GM23338 (cell line): ENCODE results near the gene SLC17A6. TPM values are rescaled to one million over a fixed set of nuclear protein-coding genes. Genes with fewer than 3 reads are reported as not detected.

Experiments used
- ATAC-seq: fragments of 200-7000 bp; cut with Tn5 transposase; 3 replicates; pipeline ENCODE4 v1.9.1; 2020
- DNase-seq: peaks from one replicate; pipeline ENCODE4 v3.0.0-alpha.2; 2015; ENCODE audit warnings: low spot score
- H2AFZ ChIP-seq: fragments of 200-600 bp; sonication (generic); 2 replicates; pipeline ENCODE4 v1.8.0; 2016; ENCODE audit warnings: antibody characterized with exemption, mild to moderate bottlenecking, moderate library complexity
- H3F3A ChIP-seq: fragments of 200-600 bp; sonication (generic); replicated peaks from 2 replicates; pipeline ENCODE4 v1.8.0; 2017; ENCODE audit warnings: antibody characterized with exemption, mixed run types, low read depth
- H3K27ac ChIP-seq: fragments of 200-600 bp; sonication (generic); 2 replicates; pipeline ENCODE4 v1.6.1; 2016; ENCODE audit warnings: low read depth
- H3K27me3 ChIP-seq: fragments of 200-600 bp; sonication (generic); 2 replicates; pipeline ENCODE4 v1.8.0; 2016; ENCODE audit warnings: mild to moderate bottlenecking, mixed run types, moderate library complexity; ENCODE audit not compliant: insufficient read depth
- H3K36me3 ChIP-seq: fragments of 200-600 bp; sonication (generic); 2 replicates; pipeline ENCODE4 v1.8.0; 2016; ENCODE audit warnings: mild to moderate bottlenecking; ENCODE audit not compliant: insufficient read depth
- H3K4me1 ChIP-seq: fragments of 200-600 bp; sonication (generic); 2 replicates; pipeline ENCODE4 v1.8.0; 2016; ENCODE audit warnings: mild to moderate bottlenecking, moderate library complexity; ENCODE audit not compliant: insufficient read depth
- H3K4me2 ChIP-seq: fragments of 200-600 bp; sonication (generic); 2 replicates; pipeline ENCODE4 v1.7.1; 2017; ENCODE audit warnings: mixed run types
- H3K4me3 ChIP-seq: fragments of 200-600 bp; sonication (generic); 2 replicates; pipeline ENCODE4 v1.6.1; 2016; ENCODE audit warnings: mixed run types
- H3K79me2 ChIP-seq: fragments of 200-600 bp; sonication (generic); replicated peaks from 2 replicates; pipeline ENCODE4 v1.8.0; 2017; ENCODE audit warnings: mild to moderate bottlenecking; ENCODE audit not compliant: insufficient read depth
- H3K9me2 ChIP-seq: fragments of 200-600 bp; sonication (generic); 2 replicates; pipeline ENCODE4 v1.8.0; 2017; ENCODE audit not compliant: insufficient read depth
- H4K20me1 ChIP-seq: fragments of 200-600 bp; sonication (generic); replicated peaks from 2 replicates; pipeline ENCODE4 v1.8.0; 2017; ENCODE audit warnings: mild to moderate bottlenecking; ENCODE audit not compliant: insufficient read depth
- H3K27ac Mint-ChIP-seq: 2 replicates; pipeline ENCODE4 v1.8.0; 2020; ENCODE audit warnings: inconsistent platforms, mild to moderate bottlenecking, moderate library complexity, mixed read lengths
- H3K27me3 Mint-ChIP-seq: 3 replicates; pipeline ENCODE4 v1.8.0; 2022; ENCODE audit warnings: low read depth, mild to moderate bottlenecking, moderate library complexity, mixed read lengths, inconsistent platforms; ENCODE audit not compliant: insufficient read depth, poor library complexity
- H3K36me3 Mint-ChIP-seq: 3 replicates; pipeline ENCODE4 v1.8.0; 2021; ENCODE audit warnings: low read depth, mild to moderate bottlenecking, inconsistent platforms, moderate library complexity, mixed read lengths
- H3K4me1 Mint-ChIP-seq: 3 replicates; pipeline ENCODE4 v1.8.0; 2020; ENCODE audit warnings: mild to moderate bottlenecking, inconsistent platforms, mixed read lengths
- H3K4me3 Mint-ChIP-seq: 3 replicates; pipeline ENCODE4 v1.8.0; 2021; ENCODE audit warnings: moderate library complexity, mild to moderate bottlenecking, inconsistent platforms, mixed read lengths
- H3K9me3 Mint-ChIP-seq: 3 replicates; pipeline ENCODE4 v1.8.0; 2020; ENCODE audit warnings: moderate library complexity, mild to moderate bottlenecking, inconsistent platforms, mixed read lengths
- CREB1 ChIP-seq: fragments of 250-450 bp; sonication (Bioruptor Pico); IDR thresholded peaks from 2 replicates; pipeline ENCODE4 v1.5.0; 2020; ENCODE audit warnings: low read depth, mild to moderate bottlenecking, moderate library complexity
- EZH2phosphoT487 ChIP-seq: fragments of 200-600 bp; sonication (generic); IDR thresholded peaks from one replicate; pipeline ENCODE4 v1.8.1; 2018; ENCODE audit warnings: antibody characterized with exemption; ENCODE audit not compliant: unreplicated experiment
- JUNB ChIP-seq: IDR thresholded peaks from one replicate; pipeline ENCODE4 v1.6.1; 2016; ENCODE audit warnings: antibody characterized with exemption; ENCODE audit not compliant: unreplicated experiment
- NANOG ChIP-seq: IDR thresholded peaks from 2 replicates; pipeline ENCODE4 v1.6.1; 2016; ENCODE audit warnings: antibody characterized with exemption, borderline replicate concordance
- POLR2AphosphoS5 ChIP-seq: IDR thresholded peaks from 2 replicates; pipeline ENCODE4 v1.6.1; 2016; ENCODE audit warnings: antibody characterized with exemption, low read depth
- ZNF114 ChIP-seq: fragments of 250-450 bp; sonication (Bioruptor Pico); IDR thresholded peaks from 2 replicates; pipeline ENCODE4 v1.5.0; 2020; ENCODE audit warnings: mild to moderate bottlenecking, moderate library complexity
- ZNF331 ChIP-seq: fragments of 250-450 bp; sonication (Bioruptor Pico); IDR thresholded peaks from 2 replicates; pipeline ENCODE4 v1.5.0; 2020; ENCODE audit warnings: low read depth, mild to moderate bottlenecking, moderate library complexity
- polyA plus RNA-seq: library from polyadenylated mRNA; unstranded; fragments of >200 nt; fragmentation: Nextera tagmentation; extraction: Ambion mirVana; gene quantifications from 2 replicates; pipeline ENCODE4 v1.2.1, GENCODE V29; 2016
- total RNA-seq: library from RNA; depleted of rRNA; stranded (reverse); fragments of >200 nt; shearing (Covaris generic); gene quantifications from 2 replicates; pipeline ENCODE4 v1.2.3, GENCODE V29; 2014
- TF ChIP-seq, protein P1 (sequence below): IDR thresholded peaks from one replicate; pipeline ENCODE4 v1.6.1; 2018; ENCODE audit warnings: antibody characterized with exemption; ENCODE audit not compliant: unreplicated experiment
- TF ChIP-seq, protein P2 (sequence below): fragments of 250-450 bp; sonication (Bioruptor Pico); IDR thresholded peaks from 2 replicates; pipeline ENCODE4 v1.5.0; 2020; ENCODE audit warnings: mild to moderate bottlenecking, moderate library complexity
- TF ChIP-seq, protein P3 (sequence below): IDR thresholded peaks from 2 replicates; pipeline ENCODE4 v1.6.1; 2016; ENCODE audit warnings: antibody characterized with exemption
- TF ChIP-seq, protein P4 (sequence below), 2 experiments: fragments of 200-600 bp in 1 of 2; sonication (generic) in 1 of 2; conservative IDR thresholded peaks; 2 replicates each; pipeline versions ENCODE4 v1.5.1 to v1.6.1; 2016 to 2017; ENCODE audit warnings: antibody characterized with exemption in 2 of 2, low read depth in 2 of 2, mild to moderate bottlenecking in 2 of 2, moderate library complexity in 1 of 2

SLC17A6 gene
- total and polyA plus RNA-seq, 2 experiments from 2014 or later, result 0.31 TPM

DNA sequence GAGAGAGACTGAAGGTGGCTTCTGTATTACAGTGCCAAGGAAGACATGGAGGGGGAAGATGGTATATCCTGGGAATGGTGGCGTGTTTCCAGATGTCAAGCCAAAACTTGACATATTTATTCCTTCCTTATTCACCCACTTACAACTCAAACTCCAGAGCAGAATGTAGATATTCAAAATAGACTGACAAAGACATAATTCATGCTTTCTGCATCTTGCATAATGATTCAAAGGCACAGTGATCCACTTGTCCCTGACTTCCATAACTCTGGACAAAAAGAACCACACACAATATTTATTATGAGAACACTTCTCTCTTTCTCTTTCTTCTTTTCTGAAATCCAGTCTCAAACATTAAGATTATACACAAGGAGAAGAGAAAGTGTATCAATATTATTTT, 48.9 kb downstream of the SLC17A6 start (continued):
- TF ChIP-seq, protein P1, sequence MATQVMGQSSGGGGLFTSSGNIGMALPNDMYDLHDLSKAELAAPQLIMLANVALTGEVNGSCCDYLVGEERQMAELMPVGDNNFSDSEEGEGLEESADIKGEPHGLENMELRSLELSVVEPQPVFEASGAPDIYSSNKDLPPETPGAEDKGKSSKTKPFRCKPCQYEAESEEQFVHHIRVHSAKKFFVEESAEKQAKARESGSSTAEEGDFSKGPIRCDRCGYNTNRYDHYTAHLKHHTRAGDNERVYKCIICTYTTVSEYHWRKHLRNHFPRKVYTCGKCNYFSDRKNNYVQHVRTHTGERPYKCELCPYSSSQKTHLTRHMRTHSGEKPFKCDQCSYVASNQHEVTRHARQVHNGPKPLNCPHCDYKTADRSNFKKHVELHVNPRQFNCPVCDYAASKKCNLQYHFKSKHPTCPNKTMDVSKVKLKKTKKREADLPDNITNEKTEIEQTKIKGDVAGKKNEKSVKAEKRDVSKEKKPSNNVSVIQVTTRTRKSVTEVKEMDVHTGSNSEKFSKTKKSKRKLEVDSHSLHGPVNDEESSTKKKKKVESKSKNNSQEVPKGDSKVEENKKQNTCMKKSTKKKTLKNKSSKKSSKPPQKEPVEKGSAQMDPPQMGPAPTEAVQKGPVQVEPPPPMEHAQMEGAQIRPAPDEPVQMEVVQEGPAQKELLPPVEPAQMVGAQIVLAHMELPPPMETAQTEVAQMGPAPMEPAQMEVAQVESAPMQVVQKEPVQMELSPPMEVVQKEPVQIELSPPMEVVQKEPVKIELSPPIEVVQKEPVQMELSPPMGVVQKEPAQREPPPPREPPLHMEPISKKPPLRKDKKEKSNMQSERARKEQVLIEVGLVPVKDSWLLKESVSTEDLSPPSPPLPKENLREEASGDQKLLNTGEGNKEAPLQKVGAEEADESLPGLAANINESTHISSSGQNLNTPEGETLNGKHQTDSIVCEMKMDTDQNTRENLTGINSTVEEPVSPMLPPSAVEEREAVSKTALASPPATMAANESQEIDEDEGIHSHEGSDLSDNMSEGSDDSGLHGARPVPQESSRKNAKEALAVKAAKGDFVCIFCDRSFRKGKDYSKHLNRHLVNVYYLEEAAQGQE, result no peak
- TF ChIP-seq ZNF114, result no peak

DNA sequence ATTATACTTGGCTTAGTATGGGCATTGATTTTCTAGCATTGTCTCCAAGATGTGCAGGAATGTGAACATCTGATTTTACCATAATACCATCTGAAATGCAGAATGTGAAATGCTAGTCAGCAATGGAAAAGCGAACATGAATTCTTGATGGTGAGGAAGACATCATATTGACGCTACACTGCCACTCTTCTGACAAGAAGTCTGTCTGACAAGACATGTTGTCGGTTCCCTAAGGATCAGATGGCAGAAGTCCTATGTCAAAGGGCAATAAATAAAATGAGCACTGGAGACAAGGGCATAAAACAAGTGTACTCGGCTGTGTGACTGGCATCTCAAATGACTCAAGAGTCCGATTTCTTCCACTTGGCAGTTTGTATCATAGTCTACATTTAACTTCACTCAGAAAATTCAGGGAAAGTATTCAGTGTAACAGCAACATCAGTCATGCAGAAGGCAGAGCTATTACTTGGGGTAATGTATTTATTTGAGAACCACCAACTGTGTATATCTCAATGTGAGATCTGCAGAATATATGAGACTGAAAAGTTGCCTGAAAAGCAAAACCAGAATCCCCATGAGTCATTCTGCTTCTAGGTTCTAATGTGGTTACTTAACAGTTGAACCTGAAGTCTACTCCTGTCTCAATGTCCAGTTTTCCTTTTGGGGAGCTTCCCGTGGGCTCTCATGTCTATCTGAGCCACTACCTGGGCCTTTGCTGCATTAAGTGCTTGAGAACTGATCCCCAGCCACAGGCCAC, 51.5 kb downstream of the SLC17A6 start:
- no peak for ATAC-seq
- Mint-ChIP-seq H3K36me3 (no peaks in the 10 kb centered on the region), H3K4me3 (no peak overlapping the region), H3K4me1 (no peaks in the 10 kb centered on the region), H3K9me3 (no peaks in the 10 kb centered on the region), H3K27me3 (no peaks in the 10 kb centered on the region), H3K27ac (no peak overlapping the region)
- no peak for DNase-seq
- Histone ChIP-seq H3K27me3 (no peaks in the 10 kb centered on the region), H3K4me2 (no peak overlapping the region), H3K79me2 (no peaks in the 10 kb centered on the region), H3K36me3 (no peaks in the 10 kb centered on the region), H3K4me1 (no peaks in the 10 kb centered on the region), H2AFZ (no peak overlapping the region), H4K20me1 (no peaks in the 10 kb centered on the region), H3K4me3 (no peak overlapping the region), H3K9me2 (no peaks in the 10 kb centered on the region), H3K27ac (no peak overlapping the region), H3F3A (no peaks in the 10 kb centered on the region)
- TF ChIP-seq, protein P2, sequence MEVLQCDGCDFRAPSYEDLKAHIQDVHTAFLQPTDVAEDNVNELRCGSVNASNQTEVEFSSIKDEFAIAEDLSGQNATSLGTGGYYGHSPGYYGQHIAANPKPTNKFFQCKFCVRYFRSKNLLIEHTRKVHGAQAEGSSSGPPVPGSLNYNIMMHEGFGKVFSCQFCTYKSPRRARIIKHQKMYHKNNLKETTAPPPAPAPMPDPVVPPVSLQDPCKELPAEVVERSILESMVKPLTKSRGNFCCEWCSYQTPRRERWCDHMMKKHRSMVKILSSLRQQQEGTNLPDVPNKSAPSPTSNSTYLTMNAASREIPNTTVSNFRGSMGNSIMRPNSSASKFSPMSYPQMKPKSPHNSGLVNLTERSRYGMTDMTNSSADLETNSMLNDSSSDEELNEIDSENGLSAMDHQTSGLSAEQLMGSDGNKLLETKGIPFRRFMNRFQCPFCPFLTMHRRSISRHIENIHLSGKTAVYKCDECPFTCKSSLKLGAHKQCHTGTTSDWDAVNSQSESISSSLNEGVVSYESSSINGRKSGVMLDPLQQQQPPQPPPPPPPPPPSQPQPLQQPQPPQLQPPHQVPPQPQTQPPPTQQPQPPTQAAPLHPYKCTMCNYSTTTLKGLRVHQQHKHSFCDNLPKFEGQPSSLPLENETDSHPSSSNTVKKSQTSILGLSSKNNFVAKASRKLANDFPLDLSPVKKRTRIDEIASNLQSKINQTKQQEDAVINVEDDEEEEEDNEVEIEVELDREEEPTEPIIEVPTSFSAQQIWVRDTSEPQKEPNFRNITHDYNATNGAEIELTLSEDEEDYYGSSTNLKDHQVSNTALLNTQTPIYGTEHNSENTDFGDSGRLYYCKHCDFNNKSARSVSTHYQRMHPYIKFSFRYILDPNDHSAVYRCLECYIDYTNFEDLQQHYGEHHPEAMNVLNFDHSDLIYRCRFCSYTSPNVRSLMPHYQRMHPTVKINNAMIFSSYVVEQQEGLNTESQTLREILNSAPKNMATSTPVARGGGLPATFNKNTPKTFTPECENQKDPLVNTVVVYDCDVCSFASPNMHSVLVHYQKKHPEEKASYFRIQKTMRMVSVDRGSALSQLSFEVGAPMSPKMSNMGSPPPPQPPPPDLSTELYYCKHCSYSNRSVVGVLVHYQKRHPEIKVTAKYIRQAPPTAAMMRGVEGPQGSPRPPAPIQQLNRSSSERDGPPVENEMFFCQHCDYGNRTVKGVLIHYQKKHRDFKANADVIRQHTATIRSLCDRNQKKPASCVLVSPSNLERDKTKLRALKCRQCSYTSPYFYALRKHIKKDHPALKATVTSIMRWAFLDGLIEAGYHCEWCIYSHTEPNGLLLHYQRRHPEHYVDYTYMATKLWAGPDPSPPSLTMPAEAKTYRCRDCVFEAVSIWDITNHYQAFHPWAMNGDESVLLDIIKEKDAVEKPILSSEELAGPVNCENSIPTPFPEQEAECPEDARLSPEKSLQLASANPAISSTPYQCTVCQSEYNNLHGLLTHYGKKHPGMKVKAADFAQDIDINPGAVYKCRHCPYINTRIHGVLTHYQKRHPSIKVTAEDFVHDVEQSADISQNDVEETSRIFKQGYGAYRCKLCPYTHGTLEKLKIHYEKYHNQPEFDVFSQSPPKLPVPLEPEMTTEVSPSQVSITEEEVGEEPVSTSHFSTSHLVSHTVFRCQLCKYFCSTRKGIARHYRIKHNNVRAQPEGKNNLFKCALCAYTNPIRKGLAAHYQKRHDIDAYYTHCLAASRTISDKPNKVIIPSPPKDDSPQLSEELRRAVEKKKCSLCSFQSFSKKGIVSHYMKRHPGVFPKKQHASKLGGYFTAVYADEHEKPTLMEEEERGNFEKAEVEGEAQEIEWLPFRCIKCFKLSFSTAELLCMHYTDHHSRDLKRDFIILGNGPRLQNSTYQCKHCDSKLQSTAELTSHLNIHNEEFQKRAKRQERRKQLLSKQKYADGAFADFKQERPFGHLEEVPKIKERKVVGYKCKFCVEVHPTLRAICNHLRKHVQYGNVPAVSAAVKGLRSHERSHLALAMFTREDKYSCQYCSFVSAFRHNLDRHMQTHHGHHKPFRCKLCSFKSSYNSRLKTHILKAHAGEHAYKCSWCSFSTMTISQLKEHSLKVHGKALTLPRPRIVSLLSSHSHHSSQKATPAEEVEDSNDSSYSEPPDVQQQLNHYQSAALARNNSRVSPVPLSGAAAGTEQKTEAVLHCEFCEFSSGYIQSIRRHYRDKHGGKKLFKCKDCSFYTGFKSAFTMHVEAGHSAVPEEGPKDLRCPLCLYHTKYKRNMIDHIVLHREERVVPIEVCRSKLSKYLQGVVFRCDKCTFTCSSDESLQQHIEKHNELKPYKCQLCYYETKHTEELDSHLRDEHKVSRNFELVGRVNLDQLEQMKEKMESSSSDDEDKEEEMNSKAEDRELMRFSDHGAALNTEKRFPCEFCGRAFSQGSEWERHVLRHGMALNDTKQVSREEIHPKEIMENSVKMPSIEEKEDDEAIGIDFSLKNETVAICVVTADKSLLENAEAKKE (CRISPR knock-in tag), result no peak
- TF ChIP-seq, protein P3, sequence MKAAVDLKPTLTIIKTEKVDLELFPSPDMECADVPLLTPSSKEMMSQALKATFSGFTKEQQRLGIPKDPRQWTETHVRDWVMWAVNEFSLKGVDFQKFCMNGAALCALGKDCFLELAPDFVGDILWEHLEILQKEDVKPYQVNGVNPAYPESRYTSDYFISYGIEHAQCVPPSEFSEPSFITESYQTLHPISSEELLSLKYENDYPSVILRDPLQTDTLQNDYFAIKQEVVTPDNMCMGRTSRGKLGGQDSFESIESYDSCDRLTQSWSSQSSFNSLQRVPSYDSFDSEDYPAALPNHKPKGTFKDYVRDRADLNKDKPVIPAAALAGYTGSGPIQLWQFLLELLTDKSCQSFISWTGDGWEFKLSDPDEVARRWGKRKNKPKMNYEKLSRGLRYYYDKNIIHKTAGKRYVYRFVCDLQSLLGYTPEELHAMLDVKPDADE, result no peak
- TF ChIP-seq NANOG (no peak), EZH2phosphoT487 (no peak), JUNB (no peak), ZNF331 (CRISPR knock-in tag) (no peak), CREB1 (CRISPR knock-in tag) (no peak), ZNF114 (no peak), POLR2AphosphoS5 (no peak)
- TF ChIP-seq, protein P4, sequence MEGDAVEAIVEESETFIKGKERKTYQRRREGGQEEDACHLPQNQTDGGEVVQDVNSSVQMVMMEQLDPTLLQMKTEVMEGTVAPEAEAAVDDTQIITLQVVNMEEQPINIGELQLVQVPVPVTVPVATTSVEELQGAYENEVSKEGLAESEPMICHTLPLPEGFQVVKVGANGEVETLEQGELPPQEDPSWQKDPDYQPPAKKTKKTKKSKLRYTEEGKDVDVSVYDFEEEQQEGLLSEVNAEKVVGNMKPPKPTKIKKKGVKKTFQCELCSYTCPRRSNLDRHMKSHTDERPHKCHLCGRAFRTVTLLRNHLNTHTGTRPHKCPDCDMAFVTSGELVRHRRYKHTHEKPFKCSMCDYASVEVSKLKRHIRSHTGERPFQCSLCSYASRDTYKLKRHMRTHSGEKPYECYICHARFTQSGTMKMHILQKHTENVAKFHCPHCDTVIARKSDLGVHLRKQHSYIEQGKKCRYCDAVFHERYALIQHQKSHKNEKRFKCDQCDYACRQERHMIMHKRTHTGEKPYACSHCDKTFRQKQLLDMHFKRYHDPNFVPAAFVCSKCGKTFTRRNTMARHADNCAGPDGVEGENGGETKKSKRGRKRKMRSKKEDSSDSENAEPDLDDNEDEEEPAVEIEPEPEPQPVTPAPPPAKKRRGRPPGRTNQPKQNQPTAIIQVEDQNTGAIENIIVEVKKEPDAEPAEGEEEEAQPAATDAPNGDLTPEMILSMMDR (conservative IDR thresholded peaks at IDR 0.05; ENCODE audit: low read depth in 2 of 2), result no peak
